Vagina (tissue), 2 donors: ENCODE results near the gene NCAPD3.

ENCODE experiments used
- POLR2A ChIP-seq, 2 donors: fragments of 450-650 bp; IDR thresholded peaks; one replicate each; pipeline ENCODE4 v1.6.1; 2017; ENCODE audit warnings: antibody characterized with exemption in 2 of 2, mild to moderate bottlenecking in 2 of 2, moderate library complexity in 2 of 2
- POLR2AphosphoS5 ChIP-seq, 2 donors: sonication (generic); formaldehyde crosslinking; IDR thresholded peaks; one replicate each; pipeline ENCODE4 v1.9.0; 2017; ENCODE audit warnings: antibody characterized with exemption in 2 of 2, mild to moderate bottlenecking in 2 of 2, low read depth in 1 of 2; ENCODE audit not compliant: insufficient read depth in 1 of 2
- TF ChIP-seq, protein P1 (sequence below), 3 experiments: fragments of 450-650 bp in 2 of 3; fragments of 200-600 bp in 1 of 3; sonication (generic) in 1 of 3; IDR thresholded peaks; one replicate each; pipeline ENCODE4 v1.5.1; 2017 to 2019; ENCODE audit warnings: antibody characterized with exemption in 3 of 3, mild to moderate bottlenecking in 2 of 3, moderate library complexity in 2 of 3

DNA sequence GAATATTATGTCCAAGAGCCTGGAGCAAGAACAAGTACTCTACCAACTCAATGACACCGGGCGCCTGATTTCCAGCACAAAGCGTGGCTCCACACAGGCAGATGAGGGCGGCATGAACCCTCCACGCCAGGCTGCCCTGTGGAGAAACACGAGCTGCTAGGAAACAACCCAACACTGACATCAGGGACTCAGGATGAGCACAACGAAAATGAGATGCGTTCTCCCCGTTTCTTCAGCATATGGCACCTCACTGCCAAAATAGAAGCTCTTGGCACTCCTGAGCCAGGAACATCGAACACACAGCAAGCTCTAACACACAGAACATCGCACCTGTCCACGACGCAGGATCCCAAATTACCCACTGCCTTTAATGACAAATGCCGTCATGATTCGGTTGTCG lies 68.3 kb downstream of the NCAPD3 start:
- TF ChIP-seq, protein P1, sequence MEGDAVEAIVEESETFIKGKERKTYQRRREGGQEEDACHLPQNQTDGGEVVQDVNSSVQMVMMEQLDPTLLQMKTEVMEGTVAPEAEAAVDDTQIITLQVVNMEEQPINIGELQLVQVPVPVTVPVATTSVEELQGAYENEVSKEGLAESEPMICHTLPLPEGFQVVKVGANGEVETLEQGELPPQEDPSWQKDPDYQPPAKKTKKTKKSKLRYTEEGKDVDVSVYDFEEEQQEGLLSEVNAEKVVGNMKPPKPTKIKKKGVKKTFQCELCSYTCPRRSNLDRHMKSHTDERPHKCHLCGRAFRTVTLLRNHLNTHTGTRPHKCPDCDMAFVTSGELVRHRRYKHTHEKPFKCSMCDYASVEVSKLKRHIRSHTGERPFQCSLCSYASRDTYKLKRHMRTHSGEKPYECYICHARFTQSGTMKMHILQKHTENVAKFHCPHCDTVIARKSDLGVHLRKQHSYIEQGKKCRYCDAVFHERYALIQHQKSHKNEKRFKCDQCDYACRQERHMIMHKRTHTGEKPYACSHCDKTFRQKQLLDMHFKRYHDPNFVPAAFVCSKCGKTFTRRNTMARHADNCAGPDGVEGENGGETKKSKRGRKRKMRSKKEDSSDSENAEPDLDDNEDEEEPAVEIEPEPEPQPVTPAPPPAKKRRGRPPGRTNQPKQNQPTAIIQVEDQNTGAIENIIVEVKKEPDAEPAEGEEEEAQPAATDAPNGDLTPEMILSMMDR (IDR thresholded peaks at IDR 0.05), result no peak
- TF ChIP-seq POLR2AphosphoS5 (IDR thresholded peaks at IDR 0.05; ENCODE audit: insufficient read depth in 1 of 2, low read depth in 1 of 2) (no peak), POLR2A (IDR thresholded peaks at IDR 0.05) (no peak)
